Body of pancreas (tissue), 4 donors: ENCODE results near the gene COQ7.

Experiments used
- CTCF ChIP-seq, 7 experiments: fragments of 450-650 bp in 4 of 7; fragments of 200-600 bp in 3 of 7; sonication (generic) in 3 of 7; IDR thresholded peaks; one replicate each; pipeline ENCODE4 v1.5.1; 2016 to 2019; ENCODE audit warnings: antibody characterized with exemption in 7 of 7
- POLR2A ChIP-seq, 3 donors: fragments of 450-650 bp; IDR thresholded peaks; one replicate each; pipeline ENCODE4 v1.6.1; 2016; ENCODE audit warnings: antibody characterized with exemption in 3 of 3, mild to moderate bottlenecking in 2 of 3

GRCh38 chr16:19075511-19075910 lies 8.1 kb downstream of the COQ7 start:
- no peak for TF ChIP-seq CTCF (IDR thresholded peaks at IDR 0.05)
- TF ChIP-seq POLR2A (IDR thresholded peaks at IDR 0.05) = no peak
